Neuronal stem cell (in vitro differentiated cells): ENCODE data around the gene FHL2.
A peak's percentile ranks its signal among the peaks of the same experiment; 100 is the strongest.

Experiments
- DNase-seq: peaks from one replicate; pipeline ENCODE4 v3.0.0-alpha.2; 2013; ENCODE audit warnings: low spot score
- H2AFZ ChIP-seq: one replicate; pipeline ENCODE4 v1.6.1; 2013; ENCODE audit warnings: mild to moderate bottlenecking, low read length, inconsistent platforms
- H2AK5ac ChIP-seq: 2 replicates; pipeline ENCODE4 v1.6.1; 2013; ENCODE audit warnings: low read depth, mild to moderate bottlenecking, inconsistent platforms, low read length, moderate library complexity, mixed read lengths
- H2BK120ac ChIP-seq: 2 replicates; pipeline ENCODE4 v1.6.1; 2013; ENCODE audit warnings: low read depth, mild to moderate bottlenecking, inconsistent platforms, low read length, moderate library complexity, mixed read lengths
- H2BK12ac ChIP-seq: one replicate; pipeline ENCODE4 v1.6.1; 2013; ENCODE audit warnings: low read length, inconsistent platforms
- H2BK15ac ChIP-seq: 2 replicates; pipeline ENCODE4 v1.6.1; 2013; ENCODE audit warnings: mild to moderate bottlenecking, low read length, inconsistent platforms, mixed read lengths
- H2BK5ac ChIP-seq: one replicate; pipeline ENCODE4 v1.6.1; 2013; ENCODE audit warnings: inconsistent platforms, mild to moderate bottlenecking, low read length, moderate library complexity
- H3K14ac ChIP-seq: one replicate; pipeline ENCODE4 v1.6.1; 2013; ENCODE audit warnings: low read length, inconsistent platforms
- H3K18ac ChIP-seq: 2 replicates; pipeline ENCODE4 v1.6.1; 2013; ENCODE audit warnings: low read length, inconsistent platforms
- H3K23ac ChIP-seq: 2 replicates; pipeline ENCODE4 v1.6.1; 2013; ENCODE audit warnings: low read depth, mild to moderate bottlenecking, mixed read lengths, low read length, inconsistent platforms; ENCODE audit not compliant: poor library complexity
- H3K27ac ChIP-seq: replicated peaks from 3 replicates; pipeline ENCODE4 v1.5.1; 2013; ENCODE audit warnings: low read length, inconsistent platforms
- H3K27me3 ChIP-seq, 3 experiments: 2 replicates each; pipeline ENCODE4 v1.6.1; 2013; ENCODE audit warnings: low read length in 3 of 3, mild to moderate bottlenecking in 2 of 3, inconsistent platforms in 1 of 3, low read depth in 1 of 3, mixed read lengths in 1 of 3, moderate library complexity in 1 of 3; ENCODE audit not compliant: control insufficient read depth in 3 of 3, insufficient read depth in 3 of 3
- H3K36me3 ChIP-seq, 2 donors: replicated peaks in 1 of 2; 2 replicates each; pipeline ENCODE4 v1.6.1; 2013; ENCODE audit warnings: low read length in 2 of 2; ENCODE audit not compliant: control insufficient read depth in 2 of 2, insufficient read depth in 2 of 2
- H3K4ac ChIP-seq: 2 replicates; pipeline ENCODE4 v1.6.1; 2013; ENCODE audit warnings: inconsistent platforms, mild to moderate bottlenecking, low read length, moderate library complexity
- H3K4me1 ChIP-seq, 2 donors: 1 replicate in 1 of 2; 2 replicates in 1 of 2; pipeline ENCODE4 v1.6.1; 2013; ENCODE audit warnings: low read length in 2 of 2, low read depth in 1 of 2; ENCODE audit not compliant: control insufficient read depth in 2 of 2, insufficient read depth in 1 of 2
- H3K4me2 ChIP-seq: one replicate; pipeline ENCODE4 v1.6.1; 2013; ENCODE audit warnings: mild to moderate bottlenecking, low read length, inconsistent platforms; ENCODE audit not compliant: insufficient read depth, poor library complexity, severe bottlenecking
- H3K4me3 ChIP-seq, 2 donors: 2 replicates each; pipeline ENCODE4 v1.5.1; 2013; ENCODE audit warnings: low read length in 2 of 2, mild to moderate bottlenecking in 2 of 2, inconsistent platforms in 1 of 2, moderate library complexity in 1 of 2
- H3K79me1 ChIP-seq: one replicate; pipeline ENCODE4 v1.6.1; 2013; ENCODE audit warnings: low read depth, mild to moderate bottlenecking, inconsistent platforms, low read length, moderate library complexity
- H3K9ac ChIP-seq: one replicate; pipeline ENCODE4 v1.6.1; 2013; ENCODE audit warnings: mild to moderate bottlenecking, low read depth, low read length, inconsistent platforms; ENCODE audit not compliant: poor library complexity
- H3K9me3 ChIP-seq, 2 donors: replicated peaks in 1 of 2; 2 replicates each; pipeline versions ENCODE3 to v1.6.1; 2013; ENCODE audit warnings: low read length in 2 of 2, mild to moderate bottlenecking in 2 of 2, inconsistent platforms in 1 of 2, low read depth in 1 of 2, mixed read lengths in 1 of 2, moderate library complexity in 1 of 2; ENCODE audit not compliant: control insufficient read depth in 2 of 2, insufficient read depth in 1 of 2
- H4K8ac ChIP-seq: one replicate; pipeline ENCODE4 v1.6.1; 2013; ENCODE audit warnings: low read depth, mild to moderate bottlenecking, inconsistent platforms, low read length, moderate library complexity
- H4K91ac ChIP-seq: one replicate; pipeline ENCODE4 v1.6.1; 2013; ENCODE audit warnings: low read length, low read depth, mild to moderate bottlenecking, inconsistent platforms; ENCODE audit not compliant: poor library complexity
- WGBS, 2 donors: extraction: QIAGEN DNeasy Blood & Tissue Kit; methylation state at CpG; one replicate each; pipeline ENCODE4 v1.1.7; 2013; ENCODE audit warnings: missing lambda C conversion rate in 2 of 2, mixed read lengths in 1 of 2; ENCODE audit not compliant: insufficient read length in 2 of 2, insufficient replicate concordance in 1 of 2; ENCODE audit errors: extremely low coverage in 2 of 2; 5-methylcytosine and 5-hydroxymethylcytosine counted together

Gene FHL2

DNA sequence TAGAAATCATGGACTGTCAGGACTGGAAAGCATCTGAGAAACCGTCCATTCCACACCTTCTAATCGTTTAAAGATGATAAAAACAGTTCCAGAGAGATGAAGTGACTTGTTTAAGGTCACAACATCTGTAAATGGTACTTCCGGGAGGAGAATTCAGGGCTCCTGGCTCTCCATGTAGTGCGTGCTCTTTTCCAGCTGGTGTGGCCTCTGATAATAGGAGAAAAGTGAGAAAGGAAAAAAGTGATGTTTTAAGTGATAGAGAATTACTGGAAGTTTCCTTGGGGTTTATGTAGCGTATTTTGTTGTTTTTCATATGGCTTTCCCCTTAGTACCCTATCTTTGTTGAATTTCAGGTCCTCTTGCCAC is 60.8 kb downstream of the FHL2 start:
- Histone ChIP-seq H3K4me1 (peaks cover 3 to 14% of the 10 kb centered on the region in 2 donors), H4K91ac (no peak overlapping the region), H3K4me2 (peak overlapping the region; percentile 63), H3K9me3 (no peaks in the 10 kb centered on the region), H2AFZ (peak overlapping the region; percentile 100), H3K36me3 (peaks cover 12 to 48% of the 10 kb centered on the region in 2 donors), H3K27ac (no peak overlapping the region), H4K8ac (no peak overlapping the region), H3K4me3 (peak overlapping the region; percentile 73 to 92), H3K4ac (no peak overlapping the region), H2AK5ac (no peak overlapping the region), H2BK120ac (no peak overlapping the region), H2BK5ac (no peak overlapping the region), H3K18ac (no peak overlapping the region), H3K23ac (no peak overlapping the region), H2BK15ac (no peak overlapping the region), H3K14ac (no peak overlapping the region), H3K9ac (peak overlapping the region; percentile 47), H3K79me1 (peaks cover 2% of the 10 kb centered on the region), H3K27me3 (no peaks in the 10 kb centered on the region), H2BK12ac (no peak overlapping the region)
- DNase-seq, result no peak
- 100% methylated on average over 1 of the region's 5 CpGs; no CpG with 5 or more reads in 1 of the 2 donors for WGBS, 2 donors

GRCh38 chr2:105337122-105338019 is 61.5 kb downstream of the FHL2 start, which contains the start of gene C2orf49:
Gene C2orf49, plus strand, starts transcription at chr2:105337540. Its CDS starts 48 bp downstream, at chr2:105337588.
- H2AK5ac ChIP-seq, result no peak within 1 kb of the TSS
- H3K4me1 ChIP-seq, result peaks cover 3 to 14% of the 10 kb centered on the region in 2 donors
- H3K18ac ChIP-seq, result peak within 1 kb of the TSS; percentile 99
- H2BK5ac ChIP-seq, result peak within 1 kb of the TSS; percentile 75
- peak within 1 kb of the TSS; percentile 73 to 92 for H3K4me3 ChIP-seq
- peak within 1 kb of the TSS; percentile 47 for H3K9ac ChIP-seq
- no peaks in the 10 kb centered on the region for H3K27me3 ChIP-seq
- peaks cover 2% of the 10 kb centered on the region for H3K79me1 ChIP-seq
- peak within 1 kb of the TSS; percentile 100 for H2AFZ ChIP-seq
- peak; percentile 92 for DNase-seq
- no CpG with 5 or more reads among the region's 58 CpGs for WGBS, 2 donors
- no peak within 1 kb of the TSS for H2BK120ac ChIP-seq
- no peak within 1 kb of the TSS for H3K4ac ChIP-seq
- peaks cover 8 to 42% of the 10 kb centered on the region in 2 donors for H3K36me3 ChIP-seq
- H4K91ac ChIP-seq, result no peak within 1 kb of the TSS
- peak within 1 kb of the TSS; percentile 92 for H3K27ac ChIP-seq
- peak within 1 kb of the TSS; percentile 61 for H3K23ac ChIP-seq
- peak within 1 kb of the TSS; percentile 67 for H3K14ac ChIP-seq
- no peak within 1 kb of the TSS for H2BK15ac ChIP-seq
- H3K4me2 ChIP-seq, result peak within 1 kb of the TSS; percentile 76
- no peak within 1 kb of the TSS for H4K8ac ChIP-seq
- H2BK12ac ChIP-seq, result no peak within 1 kb of the TSS
- H3K9me3 ChIP-seq, result no peaks in the 10 kb centered on the region

DNA sequence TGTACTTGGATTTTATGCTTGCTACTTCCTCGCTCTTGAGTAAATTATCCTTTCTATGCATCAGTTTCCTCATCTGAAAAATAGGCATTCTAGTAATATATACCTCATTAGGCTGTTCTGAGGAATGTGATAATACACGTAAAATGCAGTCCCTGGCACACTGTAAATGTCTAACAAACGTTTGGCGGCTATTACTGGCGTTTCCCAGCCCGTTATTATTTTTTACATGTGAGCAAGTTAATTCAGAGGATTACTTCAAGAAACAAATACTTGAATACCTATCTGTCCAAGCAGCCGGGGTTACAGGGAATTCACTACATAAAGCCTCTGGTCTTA is 62.1 kb downstream of the FHL2 start:
- Histone ChIP-seq H3K4me3 (peak overlapping the region; percentile 73 to 92), H3K4ac (no peak overlapping the region), H3K27ac (no peak overlapping the region), H2AK5ac (no peak overlapping the region), H2BK12ac (no peak overlapping the region), H2BK5ac (no peak overlapping the region), H2BK15ac (no peak overlapping the region), H2AFZ (peak overlapping the region; percentile 100), H3K36me3 (peaks cover 8 to 36% of the 10 kb centered on the region in 2 donors), H4K8ac (no peak overlapping the region), H4K91ac (no peak overlapping the region), H2BK120ac (no peak overlapping the region), H3K23ac (no peak overlapping the region), H3K9me3 (no peaks in the 10 kb centered on the region), H3K79me1 (peaks cover 2% of the 10 kb centered on the region), H3K9ac (no peak overlapping the region), H3K18ac (no peak overlapping the region), H3K14ac (no peak overlapping the region), H3K4me1 (peaks cover 3 to 14% of the 10 kb centered on the region in 2 donors), H3K27me3 (no peaks in the 10 kb centered on the region), H3K4me2 (peak overlapping the region; percentile 76)
- WGBS, 2 donors, result no CpG with 5 or more reads among the region's 7 CpGs
- DNase-seq, result no peak

DNA sequence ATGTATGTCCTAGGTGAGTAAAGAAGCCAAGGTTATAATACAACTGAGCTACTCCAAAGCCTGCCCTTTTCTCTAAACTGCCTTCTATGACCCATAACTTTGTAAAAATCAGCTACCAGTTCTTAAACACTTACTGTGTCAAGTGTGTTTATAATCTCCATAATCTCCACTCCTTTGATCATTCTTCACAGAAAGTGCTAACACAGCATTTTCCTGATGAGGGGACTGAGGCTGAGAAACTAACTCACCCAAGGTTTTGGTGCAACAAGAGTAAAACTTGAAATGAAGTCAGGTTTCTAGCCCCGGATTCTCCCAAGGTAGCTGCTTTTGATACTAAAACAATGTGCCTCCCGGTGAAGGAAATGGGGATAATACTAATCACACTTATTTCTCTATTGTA is 63.4 kb downstream of the FHL2 start:
- peaks cover 4 to 23% of the 10 kb centered on the region in 2 donors for H3K36me3 ChIP-seq
- no peaks in the 10 kb centered on the region for H3K27me3 ChIP-seq
- no peak overlapping the region for H3K27ac ChIP-seq
- H4K8ac ChIP-seq, result no peak overlapping the region
- H3K4me2 ChIP-seq, result no peak overlapping the region
- peaks cover 2% of the 10 kb centered on the region for H3K79me1 ChIP-seq
- no peak for DNase-seq
- H3K9ac ChIP-seq, result no peak overlapping the region
- no peak overlapping the region for H2BK120ac ChIP-seq
- H3K9me3 ChIP-seq, result no peaks in the 10 kb centered on the region
- no peak overlapping the region for H3K14ac ChIP-seq
- peaks cover 5 to 14% of the 10 kb centered on the region in 2 donors for H3K4me1 ChIP-seq
- no peak overlapping the region for H3K23ac ChIP-seq
- no peak overlapping the region for H2AFZ ChIP-seq
- no peak overlapping the region for H2AK5ac ChIP-seq
- no peak overlapping the region for H3K4ac ChIP-seq
- no peak overlapping the region for H2BK5ac ChIP-seq
- H3K18ac ChIP-seq, result no peak overlapping the region
- H2BK12ac ChIP-seq, result no peak overlapping the region
- no peak overlapping the region for H4K91ac ChIP-seq
- H3K4me3 ChIP-seq, result no peak overlapping the region
- no peak overlapping the region for H2BK15ac ChIP-seq
- no CpG with 5 or more reads among the region's 2 CpGs for WGBS, 2 donors
